VCaP (cell line): ENCODE measurements around the gene TEPSIN.

ENCODE experiments used
- H3K27ac ChIP-seq: fragments of 450-650 bp; 2 replicates; pipeline ENCODE4 v1.5.1; 2017
- TF ChIP-seq, protein P1 (sequence below): fragments of 450-650 bp; conservative IDR thresholded peaks from 2 replicates; pipeline ENCODE4 v1.5.1; 2017; ENCODE audit warnings: mild to moderate bottlenecking, moderate library complexity

The TEPSIN gene

DNA sequence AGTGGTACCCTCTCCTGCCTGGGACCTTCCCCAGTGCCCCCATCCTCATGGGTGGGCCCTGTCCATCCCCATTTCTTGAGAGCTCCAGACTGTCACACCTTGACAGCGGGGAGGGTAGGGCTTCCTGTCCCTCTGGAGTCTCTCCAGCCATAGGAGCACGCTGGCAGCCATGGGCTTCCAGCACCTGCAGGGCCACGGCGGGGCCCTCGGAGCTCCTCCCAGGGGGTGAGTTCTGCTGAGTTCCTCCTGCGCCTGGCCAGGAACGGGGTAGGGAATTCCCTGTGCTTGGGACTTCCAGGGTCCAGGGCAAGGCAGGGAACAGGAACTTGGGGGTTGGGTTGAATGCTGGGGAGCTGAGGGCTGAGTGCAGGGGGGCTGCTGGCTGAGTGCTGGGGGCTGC lies 49.8 kb downstream of the TEPSIN start:
- H3K27ac ChIP-seq: no peak overlapping the region
- TF ChIP-seq, protein P1, sequence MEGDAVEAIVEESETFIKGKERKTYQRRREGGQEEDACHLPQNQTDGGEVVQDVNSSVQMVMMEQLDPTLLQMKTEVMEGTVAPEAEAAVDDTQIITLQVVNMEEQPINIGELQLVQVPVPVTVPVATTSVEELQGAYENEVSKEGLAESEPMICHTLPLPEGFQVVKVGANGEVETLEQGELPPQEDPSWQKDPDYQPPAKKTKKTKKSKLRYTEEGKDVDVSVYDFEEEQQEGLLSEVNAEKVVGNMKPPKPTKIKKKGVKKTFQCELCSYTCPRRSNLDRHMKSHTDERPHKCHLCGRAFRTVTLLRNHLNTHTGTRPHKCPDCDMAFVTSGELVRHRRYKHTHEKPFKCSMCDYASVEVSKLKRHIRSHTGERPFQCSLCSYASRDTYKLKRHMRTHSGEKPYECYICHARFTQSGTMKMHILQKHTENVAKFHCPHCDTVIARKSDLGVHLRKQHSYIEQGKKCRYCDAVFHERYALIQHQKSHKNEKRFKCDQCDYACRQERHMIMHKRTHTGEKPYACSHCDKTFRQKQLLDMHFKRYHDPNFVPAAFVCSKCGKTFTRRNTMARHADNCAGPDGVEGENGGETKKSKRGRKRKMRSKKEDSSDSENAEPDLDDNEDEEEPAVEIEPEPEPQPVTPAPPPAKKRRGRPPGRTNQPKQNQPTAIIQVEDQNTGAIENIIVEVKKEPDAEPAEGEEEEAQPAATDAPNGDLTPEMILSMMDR: no peak

DNA sequence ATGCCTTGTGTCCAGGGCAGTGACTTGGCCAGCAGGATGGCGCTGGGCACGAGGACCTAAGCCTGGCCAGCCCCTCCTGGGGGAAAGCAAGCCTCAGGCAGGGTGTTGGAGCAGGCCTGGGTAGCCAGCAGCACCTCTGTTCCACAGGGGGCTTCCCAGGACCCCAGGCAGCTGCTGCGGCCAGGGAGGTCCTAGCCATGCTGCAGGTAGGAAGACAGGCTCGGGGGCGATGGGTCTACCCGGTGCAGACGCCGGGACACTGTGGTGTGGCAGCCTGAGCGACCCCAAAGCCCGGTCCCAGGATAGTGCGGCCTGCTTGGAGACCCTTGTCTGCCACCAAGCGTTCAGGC lies 50.4 kb downstream of the TEPSIN start:
- TF ChIP-seq, protein P1: no peak
- H3K27ac ChIP-seq: no peak overlapping the region

DNA sequence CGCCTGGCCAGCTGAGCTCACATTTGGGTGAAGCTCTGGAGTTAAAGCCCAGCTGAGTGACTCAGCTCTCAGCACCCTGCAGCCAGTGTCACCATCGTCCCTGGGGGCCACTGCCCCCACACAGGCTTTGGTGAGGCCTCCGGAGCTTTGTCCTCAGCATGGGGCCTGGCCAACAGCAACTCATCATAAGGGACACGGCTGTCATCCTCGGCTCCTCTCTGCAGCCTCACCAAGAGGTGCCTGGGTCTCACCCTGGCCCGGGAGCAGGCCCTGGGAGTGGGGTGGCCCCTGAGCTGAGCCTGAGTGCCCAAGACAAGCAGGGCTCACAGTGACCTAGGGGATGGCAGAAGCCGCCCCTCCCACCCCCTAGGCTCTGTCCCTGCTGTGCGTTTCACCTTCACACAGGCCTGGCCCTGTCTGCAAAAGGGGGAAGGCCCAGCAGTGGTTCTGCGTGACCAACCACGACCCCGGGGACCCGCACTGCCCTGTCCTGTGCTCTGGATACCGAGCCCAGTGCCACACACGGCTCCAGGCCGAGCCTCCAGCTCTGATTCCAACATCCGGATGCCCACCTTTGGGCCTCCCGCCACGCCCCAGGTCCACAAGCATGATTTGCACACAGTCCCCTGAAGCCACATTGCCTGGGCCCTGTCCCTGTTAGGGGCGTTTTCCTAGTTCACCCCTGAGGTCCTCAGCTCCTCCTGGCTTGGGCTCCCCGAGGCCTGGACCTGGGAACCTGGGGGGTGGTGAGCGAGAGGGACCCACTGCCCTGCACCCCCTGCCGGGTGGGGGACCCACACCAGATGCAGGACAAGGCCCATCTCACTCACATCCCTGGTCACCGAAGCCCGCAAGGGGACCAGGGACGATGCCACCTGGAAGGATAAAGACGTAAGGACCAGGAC lies 51.0 kb downstream of the TEPSIN start:
- TF ChIP-seq, protein P1: no peak

DNA sequence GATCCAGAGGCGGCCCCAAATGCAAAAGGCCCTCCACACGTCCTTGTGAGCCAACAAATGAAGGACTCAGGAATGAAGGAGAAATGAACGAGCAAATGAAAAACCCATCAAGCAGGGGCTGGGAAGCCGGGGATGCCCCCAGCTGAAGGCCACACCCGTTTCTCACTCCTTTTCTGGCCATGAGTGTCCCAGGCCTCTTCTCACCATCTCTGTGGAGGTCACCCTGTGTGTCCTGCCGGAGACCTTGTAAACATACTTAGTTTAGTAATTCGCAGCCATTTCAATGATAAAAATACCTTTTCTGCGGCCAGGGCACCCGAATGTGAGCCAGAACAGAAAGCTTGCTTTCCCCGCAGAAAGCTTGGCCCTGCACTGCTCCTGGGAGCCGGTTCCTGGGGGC lies 51.7 kb downstream of the TEPSIN start:
- TF ChIP-seq, protein P1: no peak
- no peak overlapping the region for H3K27ac ChIP-seq

More for the DNA sequence above, 51.0 kb downstream of the TEPSIN start:
- H3K27ac ChIP-seq: no peak overlapping the region

DNA sequence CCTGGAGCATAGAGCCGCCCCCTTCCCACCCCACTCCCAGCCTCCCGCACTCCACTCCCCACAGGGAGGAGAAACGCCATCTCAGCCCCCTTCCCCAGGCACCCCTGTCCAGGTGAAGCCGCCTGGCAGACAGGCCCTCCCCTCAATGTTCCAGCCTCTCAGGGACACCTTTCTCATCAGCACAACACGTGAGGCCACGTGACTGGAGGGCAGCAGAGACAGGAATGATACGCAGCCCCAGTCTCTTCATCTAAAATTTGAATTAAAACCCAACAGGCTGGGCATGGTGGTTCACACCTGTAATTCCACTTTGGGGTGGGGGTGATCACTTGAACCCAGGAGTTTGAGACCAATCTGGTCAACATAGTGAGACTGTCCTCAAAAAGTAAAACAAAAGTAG lies 52.7 kb downstream of the TEPSIN start:
- no peak overlapping the region for H3K27ac ChIP-seq
- TF ChIP-seq, protein P1: no peak

DNA sequence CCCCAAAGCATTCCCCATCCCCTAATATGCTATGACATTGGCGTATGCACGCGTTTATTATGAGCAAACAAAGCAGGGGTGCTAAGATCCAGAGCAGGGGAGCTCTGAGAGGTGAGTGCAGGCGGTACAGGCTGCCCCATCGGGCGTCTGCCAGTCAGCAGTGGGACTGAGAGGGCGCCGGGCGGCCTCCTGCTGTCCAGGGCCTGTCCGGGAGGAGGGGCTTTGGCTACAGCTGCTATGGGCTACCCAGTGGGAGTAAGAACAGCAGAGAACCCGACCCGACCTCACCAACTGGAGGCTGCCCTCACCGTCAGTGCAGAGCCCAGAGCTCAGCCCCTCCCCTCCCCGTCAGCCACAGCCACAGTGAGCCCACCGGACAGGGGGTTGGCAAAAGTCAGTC lies 54.3 kb downstream of the TEPSIN start:
- TF ChIP-seq, protein P1: no peak
- H3K27ac ChIP-seq: no peak overlapping the region

DNA sequence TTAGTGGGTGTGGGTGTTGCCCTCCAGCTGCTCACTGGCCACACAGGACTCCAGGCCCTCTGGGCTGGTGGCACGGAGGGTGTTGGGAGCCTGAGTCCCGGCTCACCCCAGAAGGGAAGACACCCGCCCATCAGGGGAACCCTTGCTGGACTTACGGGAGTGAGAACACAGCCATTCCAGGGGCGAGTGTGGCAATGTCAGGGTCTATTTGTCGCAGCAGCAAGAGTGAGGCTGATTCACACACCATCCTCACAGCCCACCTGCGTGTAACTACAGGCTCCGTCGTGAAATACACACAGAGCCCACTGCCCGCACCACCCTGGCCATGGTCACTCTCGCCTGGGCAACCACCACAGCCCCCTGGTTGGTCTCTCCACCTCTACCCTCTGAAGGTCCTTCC lies 55.0 kb downstream of the TEPSIN start:
- H3K27ac ChIP-seq: no peak overlapping the region
- TF ChIP-seq, protein P1: no peak
